NCI-H1694 treated with DMSO at 0.1 percent for 48 hours (cell line): ENCODE measurements around the gene CHST12.
"Not testable (repeated sequence)": the region's sequence is repeated elsewhere in the genome, so short reads cannot be mapped to it uniquely, and the experiment has no call there.

Source experiments
- DNase-seq: peaks from one replicate; lab custom pipeline; 2025; lab: John Stamatoyannopoulos, UW

Gene CHST12

GRCh38 chr7:2378125-2378524 lies 25.3 kb upstream of the CHST12 start:
- not testable (repeated sequence) for DNase-seq

- DNase-seq, result no peak
These were observed 24.2 kb upstream of the CHST12 start for GRCh38 chr7:2379161-2379560.

- DNase-seq, result no peak
These were observed 23.5 kb upstream of the CHST12 start for GRCh38 chr7:2379821-2380450.

- DNase-seq, result no peak
These were observed 22.9 kb upstream of the CHST12 start for GRCh38 chr7:2380461-2380860.

GRCh38 chr7:2381227-2381626 lies 22.2 kb upstream of the CHST12 start:
- DNase-seq, result no peak

- no peak for DNase-seq
These were observed 21.4 kb upstream of the CHST12 start for GRCh38 chr7:2381881-2382509.

GRCh38 chr7:2383543-2384274 lies 19.7 kb upstream of the CHST12 start:
- DNase-seq, result no peak

GRCh38 chr7:2384354-2385243 lies 18.8 kb upstream of the CHST12 start:
- DNase-seq, result no peak

- not testable (repeated sequence) for DNase-seq
These were observed 17.3 kb upstream of the CHST12 start for GRCh38 chr7:2386122-2386521.

GRCh38 chr7:2386964-2387669 lies 16.3 kb upstream of the CHST12 start:
- DNase-seq, result no peak

- no peak for DNase-seq
These were observed 15.3 kb upstream of the CHST12 start for GRCh38 chr7:2387897-2388636.

GRCh38 chr7:2388637-2388954 lies 14.8 kb upstream of the CHST12 start:
- no peak for DNase-seq

GRCh38 chr7:2390020-2390816 lies 13.2 kb upstream of the CHST12 start:
- DNase-seq, result not testable (repeated sequence)

- no peak for DNase-seq
These were observed 9.7 kb upstream of the CHST12 start for GRCh38 chr7:2393706-2394105.

- DNase-seq, result no peak
These were observed 8.8 kb upstream of the CHST12 start for GRCh38 chr7:2394566-2395082.

- DNase-seq, result no peak
These were observed 4.9 kb upstream of the CHST12 start for GRCh38 chr7:2398506-2398905.

- DNase-seq, result peak; percentile 42
These were observed 3.4 kb upstream of the CHST12 start for GRCh38 chr7:2399848-2400587.

- no peak for DNase-seq
These were observed 761 bp upstream of the CHST12 start for GRCh38 chr7:2402687-2403013.
